ENCODE data around the gene PREPL.
"Not testable (repeated sequence)": the region's sequence is repeated elsewhere in the genome, so short reads cannot be mapped to it uniquely, and the experiment has no call there.

GRCh38 chr2:44303766-44304165 is 57.5 kb downstream of the PREPL start:
- TF ChIP-seq CTCF (IDR thresholded peaks at IDR 0.05; ENCODE audit: control extremely low read depth in 1 of 3, insufficient read depth in 1 of 3, low read depth in 1 of 3, low read length in 3 of 3); MAX (IDR thresholded peaks at IDR 0.05); RFX5 (IDR thresholded peaks at IDR 0.05; ENCODE audit: borderline replicate concordance, low read depth, low read length); KDM1A (IDR thresholded peaks at IDR 0.05; ENCODE audit: borderline replicate concordance, low read length); RNF2 (IDR thresholded peaks at IDR 0.05; ENCODE audit: borderline replicate concordance, low read depth, low read length, missing control alignments, poor library complexity, severe bottlenecking); CREB1 (IDR thresholded peaks at IDR 0.05); POLR2A (IDR thresholded peaks at IDR 0.05; ENCODE audit: control extremely low read depth in 1 of 2, low read depth in 2 of 2, low read length in 2 of 2): not testable (repeated sequence)

Data from H1 (cell line).